PC-9 (cell line): Measurements from ENCODE around the gene ASB5. TPM values are rescaled to one million over a fixed set of nuclear protein-coding genes. Genes with fewer than 3 reads are reported as not detected.

Experiments used
- BruUV-seq: library from RNA; stranded (reverse); fragments of 400-500 nt; replicated peaks from 2 replicates; lab custom pipeline; 2021; lab: Mats Ljungman, UMichigan
- CTCF ChIA-PET: fragments of 300-600 bp; sonication (Branson Sonifier 250); formaldehyde crosslinking; loops from one replicate; lab custom pipeline; 2022; ENCODE audit warnings: antibody characterized with exemption; lab: Charles Lee
- POLR2A ChIA-PET: fragments of 300-600 bp; sonication (Branson Sonifier 250); formaldehyde crosslinking; loops from one replicate; lab custom pipeline; 2022; ENCODE audit warnings: antibody characterized with exemption; ENCODE audit not compliant: unreplicated experiment; lab: Charles Lee
- DNase-seq, 2 experiments: peaks; one replicate each; pipeline versions ENCODE4 v3.0.0 to v3.0.0-alpha.2; 2015 to 2022; ENCODE audit warnings: mixed read lengths in 1 of 2
- H2AFZ ChIP-seq: fragments of 200-600 bp; sonication (generic); 2 replicates; pipeline ENCODE4 v1.8.1; 2017; ENCODE audit warnings: antibody characterized with exemption
- H3F3A ChIP-seq: fragments of 200-600 bp; sonication (generic); 2 replicates; pipeline ENCODE4 v1.8.1; 2017; ENCODE audit warnings: antibody characterized with exemption, mild to moderate bottlenecking, low read depth; ENCODE audit not compliant: insufficient read depth
- H3K27ac ChIP-seq: fragments of 200-600 bp; sonication (generic); 2 replicates; pipeline ENCODE4 v1.6.1; 2016; ENCODE audit warnings: mixed run types
- H3K27me3 ChIP-seq: fragments of 200-600 bp; sonication (generic); 2 replicates; pipeline ENCODE4 v1.6.1; 2016; ENCODE audit warnings: low read depth, mixed run types; ENCODE audit not compliant: insufficient read depth
- H3K36me3 ChIP-seq: fragments of 200-600 bp; sonication (generic); 2 replicates; pipeline ENCODE4 v1.6.1; 2016; ENCODE audit warnings: low read depth, mixed run types
- H3K4me1 ChIP-seq: fragments of 200-600 bp; sonication (generic); replicated peaks from 2 replicates; pipeline ENCODE4 v1.6.1; 2016; ENCODE audit warnings: mixed run types; ENCODE audit not compliant: insufficient read depth
- H3K4me2 ChIP-seq: fragments of 200-600 bp; sonication (generic); 2 replicates; pipeline ENCODE4 v1.6.1; 2017; ENCODE audit warnings: mixed run types
- H3K4me3 ChIP-seq: fragments of 200-600 bp; sonication (generic); 2 replicates; pipeline ENCODE4 v1.6.1; 2016; ENCODE audit warnings: mixed run types
- H3K79me2 ChIP-seq: fragments of 200-600 bp; sonication (generic); 2 replicates; pipeline ENCODE4 v1.6.1; 2017; ENCODE audit warnings: low read depth, mixed run types
- H3K9me2 ChIP-seq: fragments of 200-600 bp; sonication (generic); 2 replicates; pipeline ENCODE4 v1.8.1; 2017; ENCODE audit warnings: mild to moderate bottlenecking; ENCODE audit not compliant: insufficient read depth
- H3K9me3 ChIP-seq: fragments of 200-600 bp; sonication (generic); 2 replicates; pipeline ENCODE4 v1.8.1; 2016; ENCODE audit warnings: low read depth; ENCODE audit not compliant: insufficient read depth
- H4K20me1 ChIP-seq: fragments of 200-600 bp; sonication (generic); 2 replicates; pipeline ENCODE4 v1.8.1; 2017; ENCODE audit not compliant: insufficient read depth
- CTCF ChIP-seq: fragments of 200-600 bp; sonication (generic); conservative IDR thresholded peaks from 2 replicates; pipeline ENCODE4 v1.6.1; 2017; ENCODE audit warnings: mixed run types, antibody characterized with exemption, mild to moderate bottlenecking, moderate library complexity
- EZH2 ChIP-seq: fragments of 200-600 bp; sonication (generic); IDR thresholded peaks from 2 replicates; pipeline ENCODE4 v1.8.0; 2017; ENCODE audit warnings: antibody characterized with exemption, low read depth
- intact Hi-C: fragments of 100-400 bp; cut with micrococcal nuclease; formaldehyde crosslinking; loops from one replicate; pipeline ENCODE4 v1.10.0; 2022; ENCODE audit not compliant: unreplicated experiment
- total RNA-seq: library from RNA; stranded (reverse); gene quantifications from 2 replicates; pipeline ENCODE4 v1.2.3, GENCODE V29; 2021

ASB5 gene
- total RNA-seq, 1 experiment from 2014 or later, result not detected

GRCh38 chr4:176309046-176309445 is 40.0 kb upstream of the ASB5 start:
- DNase-seq, result no peak
- no peak overlapping the region for H2AFZ ChIP-seq
- no peaks in the 10 kb centered on the region for H3K27me3 ChIP-seq
- no peaks in the 10 kb centered on the region for H3K79me2 ChIP-seq
- H3F3A ChIP-seq, result no peaks in the 10 kb centered on the region
- no peak overlapping the region for H3K4me2 ChIP-seq
- H3K4me1 ChIP-seq, result no peaks in the 10 kb centered on the region
- ChIA-PET POLR2A (no interaction called here), CTCF (interaction anchor here (0.6 kb wide), 1 partner anchor 20 kb away, joined by 3 read pairs; no protein-coding TSS in a partner anchor)
- no peak overlapping the region for H3K27ac ChIP-seq
- no TSS peak for BruUV-seq
- no peak overlapping the region for H3K4me3 ChIP-seq
- no peaks in the 10 kb centered on the region for H4K20me1 ChIP-seq
- no peaks in the 10 kb centered on the region for H3K36me3 ChIP-seq
- H3K9me2 ChIP-seq, result no peaks in the 10 kb centered on the region
- intact Hi-C loops, result no loop called here
- TF ChIP-seq EZH2, result no peak
- TF ChIP-seq CTCF, result no peak
- H3K9me3 ChIP-seq, result no peaks in the 10 kb centered on the region

- ChIA-PET POLR2A (no interaction called here), CTCF (interaction anchor here (0.6 kb wide), 1 partner anchor 21 kb away, joined by 3 read pairs; no protein-coding TSS in a partner anchor)
- Histone ChIP-seq H3K79me2 (no peaks in the 10 kb centered on the region), H2AFZ (no peak overlapping the region), H3K4me3 (no peak overlapping the region), H3K36me3 (no peaks in the 10 kb centered on the region), H4K20me1 (no peaks in the 10 kb centered on the region), H3K27ac (no peak overlapping the region), H3K4me1 (no peaks in the 10 kb centered on the region), H3K9me3 (no peaks in the 10 kb centered on the region), H3K27me3 (no peaks in the 10 kb centered on the region), H3F3A (no peaks in the 10 kb centered on the region), H3K9me2 (no peaks in the 10 kb centered on the region), H3K4me2 (no peak overlapping the region)
- intact Hi-C loops, result no loop called here
- BruUV-seq, result no TSS peak
- DNase-seq, result no peak
- no peak for TF ChIP-seq CTCF
- no peak for TF ChIP-seq EZH2
These were observed 39.4 kb upstream of the ASB5 start for GRCh38 chr4:176308441-176308840.

GRCh38 chr4:176307666-176307930 is 38.6 kb upstream of the ASB5 start:
- POLR2A ChIA-PET, result no interaction called here
- no peaks in the 10 kb centered on the region for H3K9me3 ChIP-seq
- H3K4me1 ChIP-seq, result peaks cover 6% of the 10 kb centered on the region
- no TSS peak for BruUV-seq
- H3K4me3 ChIP-seq, result no peak overlapping the region
- no peak overlapping the region for H3K4me2 ChIP-seq
- no peaks in the 10 kb centered on the region for H4K20me1 ChIP-seq
- no peak overlapping the region for H3K27ac ChIP-seq
- no peaks in the 10 kb centered on the region for H3K79me2 ChIP-seq
- intact Hi-C loops, result no loop called here
- H3K27me3 ChIP-seq, result no peaks in the 10 kb centered on the region
- no peak for DNase-seq
- TF ChIP-seq CTCF, result no peak
- no peak for TF ChIP-seq EZH2
- no peaks in the 10 kb centered on the region for H3K36me3 ChIP-seq
- CTCF ChIA-PET, result no interaction called here
- H3K9me2 ChIP-seq, result no peaks in the 10 kb centered on the region
- no peak overlapping the region for H2AFZ ChIP-seq
- H3F3A ChIP-seq, result peaks cover 4% of the 10 kb centered on the region; the same call in 1 of the 2 replicates
